Measurements from ENCODE around the gene PTCHD1. TPM values are rescaled to one million over a fixed set of nuclear protein-coding genes. Genes with fewer than 3 reads are reported as not detected.

The PTCHD1 gene
- polyA plus RNA-seq, 2 of the 4 experiments (the other 2 are of a cell fraction), result not detected

- no peak overlapping the region for H3K27ac ChIP-seq
- 22% methylated on average over 5 of the region's 5 CpGs for WGBS (ENCODE audit: missing lambda C conversion rate)
- POLR2A ChIA-PET, result no interaction called here
- ATAC-seq (no peak), FAIRE-seq (peak; percentile 18), DNase-seq (ENCODE audit: low read depth in 1 of 2, low spot score in 1 of 2) (no peak)
- no peak overlapping the region for H3K4me3 ChIP-seq
- H3K4me1 ChIP-seq, result no peaks in the 10 kb centered on the region
- CTCF ChIA-PET, result no interaction called here
- H3K9me3 ChIP-seq, result no peaks in the 10 kb centered on the region
- no peak overlapping the region for H3K4me2 ChIP-seq
- no peak for TF ChIP-seq FOXS1 (CRISPR knock-in tag; IDR thresholded peaks at IDR 0.05)
- TF ChIP-seq ATOH8 (CRISPR knock-in tag; IDR thresholded peaks at IDR 0.05; ENCODE audit: low read depth), result no peak
- no peak for TF ChIP-seq HDAC2 (IDR thresholded peaks at IDR 0.05)
- TF ChIP-seq FOSB (CRISPR knock-in tag; IDR thresholded peaks at IDR 0.05), result no peak
- TF ChIP-seq HEYL (CRISPR knock-in tag; IDR thresholded peaks at IDR 0.05), result no peak
- TF ChIP-seq CEBPB (IDR thresholded peaks at IDR 0.05), result no peak
- TF ChIP-seq MAFK (IDR thresholded peaks at IDR 0.05; ENCODE audit: partially characterized antibody), result no peak
- TF ChIP-seq ZSCAN20 (CRISPR knock-in tag; IDR thresholded peaks at IDR 0.05), result no peak
- TF ChIP-seq REST (IDR thresholded peaks at IDR 0.05), result no peak
- no peak for TF ChIP-seq KDM5A (IDR thresholded peaks at IDR 0.05)
- TF ChIP-seq NR3C1 (IDR thresholded peaks at IDR 0.05), result no peak
- TF ChIP-seq HMGXB4 (CRISPR knock-in tag; IDR thresholded peaks at IDR 0.05; ENCODE audit: borderline replicate concordance), result no peak
- no peak for TF ChIP-seq ZNF302 (CRISPR knock-in tag; IDR thresholded peaks at IDR 0.05)
- TF ChIP-seq ZFP36 (IDR thresholded peaks at IDR 0.05; ENCODE audit: borderline replicate concordance, partially characterized antibody), result no peak
- no peak for TF ChIP-seq MYC (IDR thresholded peaks at IDR 0.05; ENCODE audit: borderline replicate concordance, low read length)
- no peak for TF ChIP-seq CTCF (IDR thresholded peaks at IDR 0.05)
- TF ChIP-seq GATA3 (IDR thresholded peaks at IDR 0.05; ENCODE audit: borderline replicate concordance), result no peak
Observed at GRCh38 chrX:23396263-23396662, 61.6 kb downstream of the PTCHD1 start.

GRCh38 chrX:23398570-23398969 lies 63.9 kb downstream of the PTCHD1 start:
- DNase-seq (ENCODE audit: low read depth in 1 of 2, low spot score in 1 of 2) (no peak), ATAC-seq (no peak), FAIRE-seq (no peak)
- ChIA-PET CTCF (interaction anchor here (1.3 kb wide), 1 partner anchor 9 kb away, joined by 3 read pairs; no protein-coding TSS in a partner anchor), POLR2A (no interaction called here)
- Histone ChIP-seq H3K9me3 (no peaks in the 10 kb centered on the region), H3K4me2 (no peak overlapping the region), H3K4me1 (no peaks in the 10 kb centered on the region), H3K27ac (no peak overlapping the region), H3K4me3 (no peak overlapping the region)
- TF ChIP-seq TP53 (CRISPR knock-in tag; IDR thresholded peaks at IDR 0.05), result no peak
- no peak for TF ChIP-seq CHD4 (IDR thresholded peaks at IDR 0.05; ENCODE audit: borderline replicate concordance)
- TF ChIP-seq KDM1A (IDR thresholded peaks at IDR 0.05; ENCODE audit: low read depth), result no peak
- TF ChIP-seq FOSL2 (IDR thresholded peaks at IDR 0.05), result no peak
- no peak for TF ChIP-seq FOSL2 (CRISPR knock-in tag; IDR thresholded peaks at IDR 0.05)
- TF ChIP-seq NPAS2 (CRISPR knock-in tag; IDR thresholded peaks at IDR 0.05; ENCODE audit: borderline replicate concordance), result no peak
- no peak for TF ChIP-seq PBX3 (IDR thresholded peaks at IDR 0.05)
- no peak for TF ChIP-seq CTCF (IDR thresholded peaks at IDR 0.05)
- no peak for TF ChIP-seq SMC3 (IDR thresholded peaks at IDR 0.05)
- no peak for TF ChIP-seq RCOR1 (IDR thresholded peaks at IDR 0.05; ENCODE audit: low read depth, low read length)
- TF ChIP-seq NR3C1 (IDR thresholded peaks at IDR 0.05), result no peak
- 19% methylated on average over 8 of the region's 8 CpGs for WGBS (ENCODE audit: missing lambda C conversion rate)
